HG03571 (cell line): Measurements from ENCODE around the gene KLRF2.

Source experiments
- ATAC-seq: cut with Tn5 transposase; IDR thresholded peaks from one replicate; pipeline ENCODE4 v1.9.1; 2021; ENCODE audit not compliant: unreplicated experiment

The KLRF2 gene

GRCh38 chr12:9933958-9934357, 52.7 kb downstream of the KLRF2 start:
- no peak for ATAC-seq

GRCh38 chr12:9935026-9935425, 53.7 kb downstream of the KLRF2 start:
- ATAC-seq, result no peak

- ATAC-seq, result no peak
Observed at GRCh38 chr12:9936591-9936990, 55.3 kb downstream of the KLRF2 start.

- no peak for ATAC-seq
Observed at GRCh38 chr12:9940375-9940774, 59.1 kb downstream of the KLRF2 start.

GRCh38 chr12:9941838-9942237, 60.5 kb downstream of the KLRF2 start:
- ATAC-seq, result no peak

GRCh38 chr12:9943240-9943639, 62.0 kb downstream of the KLRF2 start:
- ATAC-seq, result peak; percentile 56

GRCh38 chr12:9944391-9944790, 63.1 kb downstream of the KLRF2 start:
- ATAC-seq, result no peak
